ENCODE results near the gene SEC24D. TPM values are rescaled to one million over a fixed set of nuclear protein-coding genes. Genes with fewer than 3 reads are reported as not detected.

The SEC24D gene
- total RNA-seq, 1 donor = 17.8 TPM

DNA sequence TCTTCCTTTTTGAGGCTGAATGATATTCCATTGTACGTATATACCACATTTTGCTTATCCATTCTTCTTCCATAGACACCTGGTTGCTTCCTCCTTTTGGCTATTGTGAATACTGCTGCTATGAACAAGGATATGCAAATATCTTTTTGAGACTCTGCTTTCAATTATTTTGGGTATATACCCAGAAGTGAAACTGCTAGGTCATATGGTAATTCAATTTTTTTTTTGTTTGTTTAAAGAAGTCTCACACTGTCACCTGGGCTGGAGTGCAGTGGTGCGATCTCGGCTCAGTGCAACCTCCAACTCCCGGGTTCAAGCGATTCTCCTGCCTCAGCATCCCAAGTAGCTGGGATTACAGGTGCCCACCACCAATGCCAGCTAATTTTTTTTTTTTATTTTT lies 75.4 kb downstream of the SEC24D start:
- Histone ChIP-seq H3K9me3 (ENCODE audit: low read depth, low read length) (no peaks in the 10 kb centered on the region), H3K27me3 (ENCODE audit: insufficient read depth, low read length) (no peaks in the 10 kb centered on the region), H3K4me1 (ENCODE audit: insufficient read depth, low read length) (peaks cover 4% of the 10 kb centered on the region), H3K4me3 (ENCODE audit: low read length) (no peak overlapping the region)

DNA sequence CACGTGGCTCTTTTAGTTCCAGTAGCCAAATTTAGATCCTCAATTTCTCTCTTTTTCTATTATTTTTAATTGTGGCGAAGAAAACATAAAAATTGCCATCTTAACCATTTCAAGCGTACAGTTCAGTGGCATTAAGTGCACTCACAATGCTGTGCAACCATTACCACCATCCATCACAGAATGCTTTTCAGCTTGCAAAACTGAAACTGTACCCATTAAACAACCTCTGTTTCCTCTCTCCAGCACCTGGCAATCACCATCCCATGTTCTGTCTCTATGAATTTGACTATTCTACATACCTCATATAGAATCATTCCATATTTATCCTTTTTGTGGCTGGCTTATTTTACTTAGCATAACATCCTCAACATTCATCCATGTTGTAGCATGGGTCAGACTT lies 75.8 kb downstream of the SEC24D start:
- no peak overlapping the region for H3K4me3 ChIP-seq (ENCODE audit: low read length)
- no peaks in the 10 kb centered on the region for H3K27me3 ChIP-seq (ENCODE audit: insufficient read depth, low read length)
- H3K4me1 ChIP-seq (ENCODE audit: insufficient read depth, low read length) = peaks cover 4% of the 10 kb centered on the region
- H3K9me3 ChIP-seq (ENCODE audit: low read depth, low read length) = no peaks in the 10 kb centered on the region

DNA sequence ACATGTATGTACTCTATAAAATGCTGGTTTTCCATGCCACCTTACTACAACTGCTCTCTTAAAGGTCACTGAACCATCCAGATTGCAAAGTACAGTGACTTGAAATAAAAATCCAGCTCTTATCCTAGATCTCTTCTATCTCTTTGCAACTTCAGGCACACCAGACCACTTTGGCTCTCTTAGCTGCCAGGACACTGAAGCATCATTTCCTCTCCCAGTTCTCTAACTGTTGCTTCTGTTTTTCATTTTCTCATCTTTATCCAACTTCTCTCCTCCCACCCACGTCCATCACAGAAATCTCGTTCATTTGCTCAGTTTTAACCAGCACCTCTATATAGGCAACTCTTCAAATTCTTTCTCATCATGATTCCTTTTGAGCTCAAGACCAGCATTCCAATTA lies 76.4 kb downstream of the SEC24D start:
- Histone ChIP-seq H3K4me1 (ENCODE audit: insufficient read depth, low read length) (peaks cover 4% of the 10 kb centered on the region), H3K9me3 (ENCODE audit: low read depth, low read length) (no peaks in the 10 kb centered on the region), H3K27me3 (ENCODE audit: insufficient read depth, low read length) (no peaks in the 10 kb centered on the region), H3K4me3 (ENCODE audit: low read length) (no peak overlapping the region)

DNA sequence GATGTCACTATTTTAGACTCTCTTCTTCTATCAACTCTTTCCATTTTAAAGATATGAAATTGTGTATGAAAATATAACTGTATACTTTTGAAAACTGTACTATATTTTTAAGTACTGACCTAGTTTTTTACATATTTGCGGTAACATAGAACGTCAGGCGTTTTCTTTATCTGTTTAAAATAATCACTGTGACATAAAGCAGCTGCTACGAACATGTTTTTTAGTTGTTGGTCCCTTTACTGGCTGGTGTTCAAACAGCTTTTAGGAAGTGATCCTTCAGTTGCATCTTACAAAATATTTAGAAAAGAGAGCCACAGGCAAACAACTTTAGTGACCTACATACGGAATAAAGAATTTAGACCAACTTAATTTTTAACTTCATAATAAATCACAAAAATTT lies 77.6 kb downstream of the SEC24D start:
- H3K9me3 ChIP-seq (ENCODE audit: low read depth, low read length) = no peaks in the 10 kb centered on the region
- no peak overlapping the region for H3K4me3 ChIP-seq (ENCODE audit: low read length)
- no peaks in the 10 kb centered on the region for H3K27me3 ChIP-seq (ENCODE audit: insufficient read depth, low read length)
- H3K4me1 ChIP-seq (ENCODE audit: insufficient read depth, low read length) = peaks cover 4% of the 10 kb centered on the region

DNA sequence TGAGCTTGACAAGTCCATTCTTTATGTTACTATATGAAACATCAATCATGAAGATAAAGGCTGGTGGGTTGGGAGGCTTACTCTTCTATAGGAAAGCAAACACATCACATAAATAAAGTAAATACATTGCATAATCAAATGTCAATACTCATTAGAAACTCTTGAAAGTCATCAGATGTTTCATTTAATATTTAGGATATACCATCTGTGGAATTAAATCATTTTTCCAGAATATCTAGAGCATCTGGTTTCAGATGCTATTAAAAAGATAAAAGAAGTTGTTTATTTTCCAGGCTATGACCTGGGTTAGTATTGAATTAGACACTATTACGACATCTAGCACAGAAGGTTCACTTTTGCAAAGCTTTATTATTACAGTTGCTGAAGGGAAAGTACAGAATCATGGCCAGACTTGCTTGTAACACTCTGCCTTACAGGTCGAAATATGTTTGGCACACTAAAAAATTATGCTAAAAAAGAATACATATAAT lies 78.1 kb downstream of the SEC24D start:
- Histone ChIP-seq H3K4me1 (ENCODE audit: insufficient read depth, low read length) (peaks cover 4% of the 10 kb centered on the region), H3K4me3 (ENCODE audit: low read length) (no peak overlapping the region), H3K27me3 (ENCODE audit: insufficient read depth, low read length) (no peaks in the 10 kb centered on the region), H3K9me3 (ENCODE audit: low read depth, low read length) (no peaks in the 10 kb centered on the region)

DNA sequence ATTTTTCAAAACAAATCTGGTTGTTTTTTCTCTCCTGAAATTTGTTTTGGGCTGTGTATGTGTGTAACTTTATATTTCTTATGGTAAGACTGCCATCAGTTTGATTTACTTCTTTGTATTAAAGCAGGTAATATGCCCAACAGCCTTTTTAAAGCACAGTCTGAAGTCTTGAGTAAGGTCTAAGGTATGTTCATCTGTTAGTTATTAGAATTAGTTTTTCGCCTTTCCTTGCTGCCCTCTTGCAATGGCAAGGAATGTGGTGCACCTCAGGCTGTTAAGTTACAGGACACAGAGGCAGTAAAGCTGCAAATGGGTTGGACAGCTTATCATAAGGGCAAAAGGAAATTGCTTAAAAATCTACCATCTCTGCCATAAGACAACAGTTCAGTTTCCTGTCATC lies 79.0 kb downstream of the SEC24D start:
- no peak overlapping the region for H3K4me3 ChIP-seq (ENCODE audit: low read length)
- H3K9me3 ChIP-seq (ENCODE audit: low read depth, low read length) = no peaks in the 10 kb centered on the region
- H3K4me1 ChIP-seq (ENCODE audit: insufficient read depth, low read length) = peaks cover 4% of the 10 kb centered on the region
- no peaks in the 10 kb centered on the region for H3K27me3 ChIP-seq (ENCODE audit: insufficient read depth, low read length)

DNA sequence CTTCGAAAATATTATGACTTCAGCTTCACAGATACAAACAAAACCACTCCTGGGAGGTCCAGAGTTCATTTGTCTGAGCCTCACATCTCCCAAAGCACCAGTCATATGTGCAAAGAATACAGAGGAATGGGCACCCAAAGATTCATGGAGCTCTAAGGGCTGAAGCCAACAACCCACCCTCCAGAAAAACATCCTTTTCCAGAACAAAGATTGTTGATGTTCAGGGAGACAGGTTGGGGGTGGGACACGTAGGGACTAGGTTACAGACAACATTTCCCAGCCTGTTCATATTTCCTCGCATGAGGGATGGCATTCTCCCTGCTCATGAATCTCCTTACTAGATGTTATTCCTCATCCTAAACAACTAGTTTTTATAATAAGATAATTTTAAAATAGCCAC lies 79.5 kb downstream of the SEC24D start:
- Histone ChIP-seq H3K9me3 (ENCODE audit: low read depth, low read length) (no peaks in the 10 kb centered on the region), H3K4me1 (ENCODE audit: insufficient read depth, low read length) (peaks cover 4% of the 10 kb centered on the region), H3K27me3 (ENCODE audit: insufficient read depth, low read length) (no peaks in the 10 kb centered on the region), H3K4me3 (ENCODE audit: low read length) (no peak overlapping the region)

DNA sequence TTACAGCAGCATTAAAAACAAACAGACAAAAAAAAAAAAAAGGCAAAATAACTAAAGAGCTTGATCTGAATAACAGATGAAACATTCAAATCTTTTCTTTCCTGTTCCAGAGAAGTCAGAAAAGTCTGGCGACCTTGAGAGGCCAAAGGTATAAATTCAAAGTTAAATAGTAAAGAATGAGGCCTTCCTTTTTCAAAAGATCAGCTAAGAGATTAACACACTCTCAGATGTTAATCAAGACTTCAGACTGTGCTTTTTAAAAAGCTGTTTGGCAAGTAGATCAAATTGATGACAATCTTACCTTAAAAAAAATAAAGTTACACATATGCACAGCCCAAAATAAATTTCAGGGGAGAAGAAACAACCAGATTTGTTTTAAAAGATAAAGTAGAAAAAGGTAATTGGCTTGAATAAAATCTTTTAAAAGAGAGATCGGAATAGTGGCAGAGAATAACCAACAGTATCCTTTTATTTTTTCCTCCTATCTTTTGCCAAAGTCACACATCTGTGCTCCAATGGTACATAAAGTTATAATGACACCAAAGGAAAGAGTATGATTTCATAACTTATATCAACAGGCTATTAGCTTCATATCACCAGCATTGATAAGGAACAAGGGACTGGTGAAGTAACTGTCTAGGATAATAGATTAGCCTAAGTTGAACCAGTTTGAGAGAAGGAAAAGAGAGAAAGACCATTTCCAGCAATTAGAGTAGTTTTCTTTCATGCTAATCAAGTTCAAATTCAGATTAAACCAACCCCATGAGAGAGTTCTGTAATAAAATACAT lies 80.3 kb downstream of the SEC24D start:
- H3K9me3 ChIP-seq (ENCODE audit: low read depth, low read length) = no peaks in the 10 kb centered on the region
- no peak overlapping the region for H3K4me3 ChIP-seq (ENCODE audit: low read length)
- H3K27me3 ChIP-seq (ENCODE audit: insufficient read depth, low read length) = no peaks in the 10 kb centered on the region
- H3K4me1 ChIP-seq (ENCODE audit: insufficient read depth, low read length) = peaks cover 4% of the 10 kb centered on the region

DNA sequence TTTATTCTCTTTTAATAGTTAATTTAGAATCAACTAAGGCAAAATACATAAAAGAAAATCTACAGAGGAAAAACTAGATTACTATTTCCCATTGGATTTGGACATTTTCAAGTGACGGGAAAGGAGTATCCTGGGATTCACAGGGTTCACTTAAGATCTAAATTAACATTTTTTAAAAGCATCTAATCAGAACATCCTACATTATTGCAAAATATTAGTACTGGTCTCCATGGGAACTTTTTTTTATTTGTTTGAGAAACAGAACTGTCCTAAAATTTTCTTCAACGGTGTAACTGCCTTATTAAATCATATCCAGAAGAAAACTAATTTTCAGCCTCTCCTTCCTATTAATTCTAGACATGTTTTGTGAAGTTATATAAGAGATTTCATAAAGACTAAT lies 81.0 kb downstream of the SEC24D start:
- Histone ChIP-seq H3K4me3 (ENCODE audit: low read length) (no peak overlapping the region), H3K9me3 (ENCODE audit: low read depth, low read length) (no peaks in the 10 kb centered on the region), H3K27me3 (ENCODE audit: insufficient read depth, low read length) (no peaks in the 10 kb centered on the region), H3K4me1 (ENCODE audit: insufficient read depth, low read length) (peaks cover 4% of the 10 kb centered on the region)

DNA sequence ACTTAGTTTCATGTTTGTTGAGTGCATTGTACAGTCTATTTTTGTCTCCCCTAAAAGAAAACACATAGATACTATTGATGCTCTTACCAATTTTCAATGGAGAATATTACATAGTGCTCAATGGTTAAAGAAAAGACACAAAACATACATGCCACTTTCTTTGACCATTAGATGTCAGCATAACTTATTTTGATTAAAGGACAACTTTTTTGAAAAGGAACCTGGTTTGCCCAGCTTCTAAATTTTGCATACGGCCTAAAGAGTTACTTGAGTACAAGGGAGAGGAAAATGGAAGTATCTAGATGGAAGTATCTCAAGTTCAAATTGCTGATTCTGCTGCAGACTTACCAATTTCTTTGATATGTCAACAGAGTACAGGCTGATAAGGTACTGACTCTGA lies 82.2 kb downstream of the SEC24D start:
- H3K9me3 ChIP-seq (ENCODE audit: low read depth, low read length) = no peaks in the 10 kb centered on the region
- no peaks in the 10 kb centered on the region for H3K4me1 ChIP-seq (ENCODE audit: insufficient read depth, low read length)
- H3K27me3 ChIP-seq (ENCODE audit: insufficient read depth, low read length) = no peaks in the 10 kb centered on the region
- H3K4me3 ChIP-seq (ENCODE audit: low read length) = no peak overlapping the region

DNA sequence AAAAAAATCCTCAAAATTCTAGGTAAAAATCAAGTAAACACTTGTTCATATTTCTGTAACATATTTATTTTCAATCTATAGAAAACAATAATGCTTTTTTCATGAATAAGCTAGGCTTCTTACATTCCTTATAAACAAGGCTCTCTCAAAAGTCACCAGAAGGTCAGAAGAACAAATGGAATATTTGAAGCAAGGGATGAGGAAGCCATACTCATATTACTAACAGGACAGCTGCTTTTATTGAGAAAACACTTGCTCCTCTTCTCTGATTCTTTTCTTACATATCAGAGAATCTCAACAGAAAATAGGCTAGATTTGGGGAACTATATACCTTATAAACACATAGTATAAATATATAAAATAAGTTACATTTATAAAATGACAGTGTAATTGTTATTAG lies 82.8 kb downstream of the SEC24D start:
- Histone ChIP-seq H3K27me3 (ENCODE audit: insufficient read depth, low read length) (no peaks in the 10 kb centered on the region), H3K9me3 (ENCODE audit: low read depth, low read length) (no peaks in the 10 kb centered on the region), H3K4me1 (ENCODE audit: insufficient read depth, low read length) (no peaks in the 10 kb centered on the region), H3K4me3 (ENCODE audit: low read length) (no peak overlapping the region)

DNA sequence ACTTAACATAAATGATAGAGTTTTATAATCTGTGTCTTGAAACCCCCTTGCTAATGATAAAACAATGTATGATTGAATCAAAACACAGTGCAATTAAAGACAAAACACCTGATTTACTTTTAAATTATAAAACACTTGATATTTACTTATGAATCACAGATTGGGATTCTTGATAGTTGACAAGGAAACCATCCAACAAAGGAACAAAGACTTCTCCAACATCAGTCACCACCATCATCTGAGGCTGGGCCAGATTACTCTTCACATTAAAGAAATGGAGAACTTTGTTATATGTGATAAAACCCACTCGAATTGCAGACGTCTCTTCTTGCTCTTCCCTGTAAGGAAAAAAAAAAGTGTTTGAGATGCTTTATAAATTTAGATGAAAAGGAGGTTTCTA lies 83.4 kb downstream of the SEC24D start:
- no peaks in the 10 kb centered on the region for H3K4me1 ChIP-seq (ENCODE audit: insufficient read depth, low read length)
- H3K9me3 ChIP-seq (ENCODE audit: low read depth, low read length) = no peaks in the 10 kb centered on the region
- no peaks in the 10 kb centered on the region for H3K27me3 ChIP-seq (ENCODE audit: insufficient read depth, low read length)
- H3K4me3 ChIP-seq (ENCODE audit: low read length) = no peak overlapping the region

DNA sequence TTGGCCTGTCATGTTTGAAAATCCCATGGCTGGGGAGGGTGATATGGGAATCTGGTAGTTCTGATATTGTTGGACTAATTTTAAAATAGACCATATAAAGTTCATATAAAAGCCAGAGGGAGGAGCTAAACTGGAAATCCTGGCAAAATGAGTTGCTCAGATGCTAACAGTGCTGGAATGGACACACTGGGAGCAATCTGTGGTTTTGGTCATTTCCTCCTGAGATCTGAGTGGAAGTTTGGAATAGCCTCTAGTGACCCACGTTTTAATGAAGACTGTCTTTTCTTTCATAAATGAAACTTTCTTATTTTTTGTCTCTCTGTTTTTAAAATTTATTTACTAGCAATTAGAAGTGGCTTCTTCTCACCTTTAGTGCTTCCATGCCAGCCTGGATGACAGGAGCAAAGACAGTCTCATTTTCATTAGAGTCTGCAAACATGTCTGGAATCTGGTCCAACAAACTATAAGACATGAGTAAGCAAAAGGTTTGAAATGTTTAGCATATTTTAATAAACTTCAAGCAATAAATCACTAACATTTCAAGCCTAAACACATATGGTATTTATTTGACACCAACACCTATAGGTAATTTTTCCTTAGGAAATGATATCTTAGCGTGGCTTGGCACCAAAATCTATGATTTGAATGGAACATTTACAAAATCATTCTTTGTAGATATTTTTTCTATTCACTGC lies 84.2 kb downstream of the SEC24D start:
- Histone ChIP-seq H3K4me1 (ENCODE audit: insufficient read depth, low read length) (no peaks in the 10 kb centered on the region), H3K27me3 (ENCODE audit: insufficient read depth, low read length) (no peaks in the 10 kb centered on the region), H3K4me3 (ENCODE audit: low read length) (no peak overlapping the region), H3K9me3 (ENCODE audit: low read depth, low read length) (no peaks in the 10 kb centered on the region)

DNA sequence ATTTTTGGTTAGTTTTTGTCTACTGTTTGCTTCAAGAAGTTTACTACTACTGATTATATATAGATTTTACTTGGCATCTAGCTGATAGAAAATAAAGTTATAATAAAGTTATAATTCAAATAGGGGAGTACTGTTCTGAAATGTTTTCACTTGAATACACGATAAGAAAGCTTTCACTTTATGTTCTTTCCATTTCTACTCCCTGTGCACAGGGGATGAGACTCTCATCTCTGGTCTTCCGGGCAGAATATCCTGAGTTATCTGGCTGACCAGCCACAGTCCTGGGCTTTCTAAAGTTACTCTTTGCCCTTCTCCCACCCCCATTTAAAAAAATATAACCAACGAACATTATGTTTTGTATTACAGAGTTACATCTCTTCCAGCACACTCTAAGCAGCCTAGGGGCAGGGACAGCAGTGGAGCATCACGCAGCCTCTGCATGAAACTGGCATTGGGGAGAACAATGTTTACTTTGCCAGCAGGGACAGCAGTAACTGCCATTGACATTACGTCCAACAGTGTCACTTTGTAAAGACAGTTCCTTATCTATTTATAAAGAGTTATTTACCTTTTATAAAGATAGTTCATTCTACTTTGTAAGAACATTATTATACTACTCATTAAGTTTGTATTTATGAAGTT lies 86.5 kb downstream of the SEC24D start:
- Histone ChIP-seq H3K4me1 (ENCODE audit: insufficient read depth, low read length) (no peaks in the 10 kb centered on the region), H3K9me3 (ENCODE audit: low read depth, low read length) (no peaks in the 10 kb centered on the region), H3K27me3 (ENCODE audit: insufficient read depth, low read length) (no peaks in the 10 kb centered on the region), H3K4me3 (ENCODE audit: low read length) (no peak overlapping the region)

DNA sequence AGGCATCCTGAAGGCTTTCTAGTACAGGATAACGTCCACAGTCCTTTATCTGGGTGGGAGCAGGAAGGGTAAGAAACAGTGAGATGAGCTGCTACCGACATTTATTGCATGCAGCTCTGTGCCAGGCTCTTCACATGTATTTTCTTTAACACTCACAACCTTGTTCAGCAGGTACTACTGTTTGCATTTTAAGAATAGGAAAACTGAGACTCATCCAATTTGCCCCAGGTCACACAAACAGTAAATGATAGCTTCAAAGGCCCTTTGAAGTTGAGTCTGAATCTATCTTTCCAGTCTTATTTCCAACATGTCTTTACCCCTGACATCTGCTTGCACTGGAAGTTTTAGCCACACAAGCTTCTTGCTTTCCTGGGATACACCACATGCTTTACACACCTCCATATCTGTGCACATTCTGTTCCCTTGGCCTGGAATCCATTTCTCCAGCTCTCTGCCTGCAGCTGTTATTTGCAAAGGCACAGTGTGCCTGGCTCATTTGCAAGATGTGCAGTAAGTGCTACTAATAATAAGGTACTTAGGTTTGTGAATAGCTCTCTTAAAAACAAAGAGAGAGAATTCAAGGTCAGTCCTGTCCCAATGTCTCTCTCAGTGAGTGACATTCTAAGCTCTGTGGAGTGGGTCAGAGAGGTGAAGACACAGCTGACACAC lies 89.5 kb downstream of the SEC24D start:
- no peaks in the 10 kb centered on the region for H3K4me1 ChIP-seq (ENCODE audit: insufficient read depth, low read length)
- no peaks in the 10 kb centered on the region for H3K9me3 ChIP-seq (ENCODE audit: low read depth, low read length)
- no peaks in the 10 kb centered on the region for H3K27me3 ChIP-seq (ENCODE audit: insufficient read depth, low read length)
- no peak overlapping the region for H3K4me3 ChIP-seq (ENCODE audit: low read length)
